ENCODE measurements around the gene UQCRH. TPM values are rescaled to one million over a fixed set of nuclear protein-coding genes. Genes with fewer than 3 reads are reported as not detected.
"Not testable (repeated sequence)": the region's sequence is repeated elsewhere in the genome, so short reads cannot be mapped to it uniquely, and the experiment has no call there.

Gene UQCRH
- total and polyA plus RNA-seq, 8 donors: 200 to 710 (median 359) TPM

- H3K27me3 ChIP-seq; intact Hi-C loops (cut with DNase I; ENCODE audit: low total_unique reads): not testable (repeated sequence)
These were observed 24.7 kb downstream of the UQCRH start for GRCh38 chr1:46328182-46328581.

GRCh38 chr1:46329807-46330206 lies 26.3 kb downstream of the UQCRH start:
- H3K27ac ChIP-seq; H3K36me3 ChIP-seq; H3K4me3 ChIP-seq; intact Hi-C loops (cut with DNase I; ENCODE audit: low total_unique reads); H3K4me1 ChIP-seq; H3K27me3 ChIP-seq; H3K9me3 ChIP-seq; DNase-seq: not testable (repeated sequence)
- 56 to 76% (median 70%) methylated on average over 5 to 7 of the region's 7 CpGs for WGBS, 5 donors

More at GRCh38 chr1:46328182-46328581, 24.7 kb downstream of the UQCRH start:
- H3K4me1 ChIP-seq, H3K36me3 ChIP-seq, H3K4me3 ChIP-seq, H3K9me3 ChIP-seq, H3K27ac ChIP-seq, DNase-seq: not testable (repeated sequence)
- 90 to 95% (median 93%) methylated on average over 7 of the region's 7 CpGs for WGBS, 5 donors

GRCh38 chr1:46330381-46330780 lies 26.9 kb downstream of the UQCRH start:
- WGBS, 5 donors: 83 to 89% (median 86%) methylated on average over 2 of the region's 2 CpGs

GRCh38 chr1:46331786-46332540 lies 28.5 kb downstream of the UQCRH start:
- intact Hi-C loops (cut with DNase I; ENCODE audit: low total_unique reads); H3K4me1 ChIP-seq; H3K36me3 ChIP-seq; H3K9me3 ChIP-seq; H3K27me3 ChIP-seq; H3K4me3 ChIP-seq; DNase-seq: not testable (repeated sequence)
- peak overlapping the region in 2 of 5 donors; percentile 27 to 38 for H3K27ac ChIP-seq
- WGBS, 5 donors: 70 to 83% (median 75%) methylated on average over 24 of the region's 24 CpGs

More at GRCh38 chr1:46330381-46330780, 26.9 kb downstream of the UQCRH start:
- H3K4me1 ChIP-seq; H3K4me3 ChIP-seq; H3K36me3 ChIP-seq; H3K9me3 ChIP-seq; H3K27ac ChIP-seq; intact Hi-C loops (cut with DNase I; ENCODE audit: low total_unique reads); H3K27me3 ChIP-seq; DNase-seq: not testable (repeated sequence)

GRCh38 chr1:46333300-46334029 lies 30.0 kb downstream of the UQCRH start:
- peak in 1 of 2 donors; percentile 52 for DNase-seq
- H3K4me1 ChIP-seq: no peaks in the 10 kb centered on the region
- TF ChIP-seq EP300 (IDR thresholded peaks at IDR 0.05) (no peak), POLR2A (IDR thresholded peaks at IDR 0.05) (no peak), CTCF (IDR thresholded peaks at IDR 0.05) (no peak), POLR2AphosphoS5 (IDR thresholded peaks at IDR 0.05) (no peak)
- WGBS, 5 donors: 70 to 84% (median 74%) methylated on average over 7 to 9 of the region's 9 CpGs
- H3K27me3 ChIP-seq: no peaks in the 10 kb centered on the region
- no peaks in the 10 kb centered on the region for H3K9me3 ChIP-seq
- intact Hi-C loops (cut with DNase I; ENCODE audit: low total_unique reads): no loop called here
- no peaks in the 10 kb centered on the region for H3K36me3 ChIP-seq
- no peak overlapping the region for H3K4me3 ChIP-seq
- H3K27ac ChIP-seq: no peak overlapping the region

GRCh38 chr1:46334030-46334384 lies 30.5 kb downstream of the UQCRH start:
- H3K27me3 ChIP-seq: no peaks in the 10 kb centered on the region
- H3K36me3 ChIP-seq: no peaks in the 10 kb centered on the region
- no peak overlapping the region for H3K27ac ChIP-seq
- intact Hi-C loops (cut with DNase I; ENCODE audit: low total_unique reads): no loop called here
- no peak for DNase-seq
- H3K4me3 ChIP-seq: no peak overlapping the region
- WGBS, 5 donors: 71 to 92% (median 85%) methylated on average over 2 of the region's 2 CpGs
- H3K4me1 ChIP-seq: no peaks in the 10 kb centered on the region
- no peak for TF ChIP-seq EP300 (IDR thresholded peaks at IDR 0.05)
- no peak for TF ChIP-seq POLR2AphosphoS5 (IDR thresholded peaks at IDR 0.05)
- TF ChIP-seq CTCF (IDR thresholded peaks at IDR 0.05): no peak
- no peak for TF ChIP-seq POLR2A (IDR thresholded peaks at IDR 0.05)
- no peaks in the 10 kb centered on the region for H3K9me3 ChIP-seq

Data from stomach (tissue), 9 donors.